Panc1 (cell line): ENCODE data around the gene RCL1. TPM values are rescaled to one million over a fixed set of nuclear protein-coding genes. Genes with fewer than 3 reads are reported as not detected.

Source experiments
- ATAC-seq: fragments of 200-7000 bp; cut with Tn5 transposase; 2 replicates; pipeline ENCODE4 v1.9.1; 2020; ENCODE audit warnings: mild to moderate bottlenecking, moderate library complexity
- BruUV-seq: library from RNA; stranded (reverse); fragments of 400-500 nt; replicated peaks from 2 replicates; lab custom pipeline; 2021; lab: Mats Ljungman, UMichigan
- CTCF ChIA-PET: fragments of 300-600 bp; sonication (Branson Sonifier 250); formaldehyde crosslinking; loops from one replicate; lab custom pipeline; 2022; ENCODE audit warnings: antibody characterized with exemption; lab: Charles Lee
- POLR2A ChIA-PET: fragments of 300-600 bp; sonication (Branson Sonifier 250); formaldehyde crosslinking; loops from one replicate; lab custom pipeline; 2022; ENCODE audit warnings: antibody characterized with exemption; lab: Charles Lee
- DNase-seq: peaks from one replicate; pipeline ENCODE4 v3.0.0-alpha.2; 2010; ENCODE audit warnings: low read depth, low spot score
- H3K27ac ChIP-seq: 2 replicates; pipeline ENCODE4 v1.5.1; 2011; ENCODE audit warnings: mild to moderate bottlenecking, low read length, inconsistent platforms
- H3K27me3 ChIP-seq: fragments of 200-500 bp; sonication (Bioruptor generic); 2 replicates; pipeline ENCODE4 v1.6.0; 2014; ENCODE audit warnings: low read length, inconsistent platforms; ENCODE audit not compliant: control insufficient read depth, insufficient read depth
- H3K36me3 ChIP-seq: fragments of 200-500 bp; sonication (Bioruptor generic); 2 replicates; pipeline ENCODE4 v1.5.1; 2014; ENCODE audit warnings: inconsistent platforms, mild to moderate bottlenecking, low read length, moderate library complexity; ENCODE audit not compliant: control insufficient read depth, insufficient read depth
- H3K4me1 ChIP-seq: 2 replicates; pipeline ENCODE4 v1.5.1; 2011; ENCODE audit warnings: inconsistent platforms, mild to moderate bottlenecking, low read length, moderate library complexity; ENCODE audit not compliant: control insufficient read depth, insufficient read depth
- H3K4me3 ChIP-seq, 2 experiments: 2 replicates each; pipeline ENCODE4 v1.5.1; 2011 to 2012; ENCODE audit warnings: low read depth in 2 of 2, low read length in 2 of 2, mild to moderate bottlenecking in 2 of 2, inconsistent platforms in 1 of 2, moderate library complexity in 1 of 2
- H3K9me3 ChIP-seq: fragments of 200-500 bp; sonication (Bioruptor generic); 2 replicates; pipeline ENCODE4 v1.5.1; 2014; ENCODE audit warnings: low read depth, mild to moderate bottlenecking, inconsistent platforms, low read length, moderate library complexity; ENCODE audit not compliant: control insufficient read depth, insufficient read depth
- POLR2AphosphoS5 ChIP-seq: IDR thresholded peaks from 2 replicates; pipeline ENCODE4 v1.6.1; 2012; ENCODE audit warnings: mild to moderate bottlenecking, low read depth, low read length, moderate library complexity
- SIN3A ChIP-seq: IDR thresholded peaks from 2 replicates; pipeline ENCODE4 v1.6.1; 2012; ENCODE audit warnings: low read depth, mild to moderate bottlenecking, low read length, moderate library complexity, borderline replicate concordance; ENCODE audit not compliant: insufficient read depth
- TCF7L2 ChIP-seq: IDR thresholded peaks from 2 replicates; pipeline ENCODE4 v1.6.1; 2011; ENCODE audit warnings: mild to moderate bottlenecking, low read depth, low read length, inconsistent platforms
- in situ Hi-C: cut with HindIII; loops from 2 replicates; pipeline ENCODE4 v1.10.0; 2016; ENCODE audit warnings: low sequenced_read_pairs, low pct_unique_long_range_greater_than_20kb
- intact Hi-C: fragments of 100-400 bp; cut with micrococcal nuclease; formaldehyde crosslinking; loops from one replicate; pipeline ENCODE4 v1.10.0; 2022; ENCODE audit not compliant: unreplicated experiment
- microRNA-seq: library from miRNA; unstranded; fragments of <30 nt; microRNA quantifications from one replicate; pipeline ENCODE4 v1.1.0, GENCODE V29; 2020; ENCODE audit not compliant: unreplicated experiment
- total RNA-seq: library from RNA; stranded (reverse); gene quantifications from one replicate; pipeline ENCODE4 v1.2.1, GENCODE V29; 2021; ENCODE audit not compliant: unreplicated experiment
- TF ChIP-seq, protein P1 (sequence below), 2 experiments: IDR thresholded peaks; 2 replicates each; pipeline ENCODE4 v1.6.1; 2011 to 2012; ENCODE audit warnings: low read depth in 2 of 2, control low read depth in 1 of 2, low read length in 1 of 2, mild to moderate bottlenecking in 1 of 2, moderate library complexity in 1 of 2; ENCODE audit not compliant: insufficient read depth in 1 of 2
- TF ChIP-seq, protein P2 (sequence below): fragments of 450-650 bp; IDR thresholded peaks from 2 replicates; pipeline ENCODE4 v1.5.1; 2017; ENCODE audit warnings: mild to moderate bottlenecking

RCL1 gene
- total RNA-seq, 1 experiment from 2014 or later, result 11.2 TPM

DNA sequence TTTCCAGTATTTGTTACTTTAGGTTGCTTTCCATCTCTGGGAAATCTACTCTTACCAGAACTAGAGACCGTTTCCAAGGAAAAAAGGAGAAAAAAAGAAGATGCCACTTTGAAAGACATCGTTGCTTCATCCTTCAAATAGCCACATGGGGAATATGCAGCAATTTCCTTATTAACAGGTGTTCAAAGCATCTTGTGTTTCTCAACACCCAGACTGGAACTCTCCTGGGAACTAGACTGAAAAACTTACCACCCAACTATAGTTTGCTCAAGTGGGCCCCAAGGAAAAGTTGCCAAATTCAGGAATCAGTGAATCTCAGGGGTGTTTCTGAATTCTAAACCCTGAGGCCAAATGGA lies 112.4 kb downstream of the RCL1 start:
- Histone ChIP-seq H3K4me1 (no peaks in the 10 kb centered on the region), H3K36me3 (no peaks in the 10 kb centered on the region), H3K4me3 (no peak overlapping the region), H3K27me3 (no peaks in the 10 kb centered on the region), H3K9me3 (no peaks in the 10 kb centered on the region), H3K27ac (no peak overlapping the region)
- ATAC-seq (no peak), DNase-seq (no peak)
- in situ Hi-C loops (no loop called here), intact Hi-C loops (no loop called here)
- no peak for TF ChIP-seq POLR2AphosphoS5
- TF ChIP-seq, protein P1, sequence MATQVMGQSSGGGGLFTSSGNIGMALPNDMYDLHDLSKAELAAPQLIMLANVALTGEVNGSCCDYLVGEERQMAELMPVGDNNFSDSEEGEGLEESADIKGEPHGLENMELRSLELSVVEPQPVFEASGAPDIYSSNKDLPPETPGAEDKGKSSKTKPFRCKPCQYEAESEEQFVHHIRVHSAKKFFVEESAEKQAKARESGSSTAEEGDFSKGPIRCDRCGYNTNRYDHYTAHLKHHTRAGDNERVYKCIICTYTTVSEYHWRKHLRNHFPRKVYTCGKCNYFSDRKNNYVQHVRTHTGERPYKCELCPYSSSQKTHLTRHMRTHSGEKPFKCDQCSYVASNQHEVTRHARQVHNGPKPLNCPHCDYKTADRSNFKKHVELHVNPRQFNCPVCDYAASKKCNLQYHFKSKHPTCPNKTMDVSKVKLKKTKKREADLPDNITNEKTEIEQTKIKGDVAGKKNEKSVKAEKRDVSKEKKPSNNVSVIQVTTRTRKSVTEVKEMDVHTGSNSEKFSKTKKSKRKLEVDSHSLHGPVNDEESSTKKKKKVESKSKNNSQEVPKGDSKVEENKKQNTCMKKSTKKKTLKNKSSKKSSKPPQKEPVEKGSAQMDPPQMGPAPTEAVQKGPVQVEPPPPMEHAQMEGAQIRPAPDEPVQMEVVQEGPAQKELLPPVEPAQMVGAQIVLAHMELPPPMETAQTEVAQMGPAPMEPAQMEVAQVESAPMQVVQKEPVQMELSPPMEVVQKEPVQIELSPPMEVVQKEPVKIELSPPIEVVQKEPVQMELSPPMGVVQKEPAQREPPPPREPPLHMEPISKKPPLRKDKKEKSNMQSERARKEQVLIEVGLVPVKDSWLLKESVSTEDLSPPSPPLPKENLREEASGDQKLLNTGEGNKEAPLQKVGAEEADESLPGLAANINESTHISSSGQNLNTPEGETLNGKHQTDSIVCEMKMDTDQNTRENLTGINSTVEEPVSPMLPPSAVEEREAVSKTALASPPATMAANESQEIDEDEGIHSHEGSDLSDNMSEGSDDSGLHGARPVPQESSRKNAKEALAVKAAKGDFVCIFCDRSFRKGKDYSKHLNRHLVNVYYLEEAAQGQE (IDR thresholded peaks at IDR 0.05; ENCODE audit: insufficient read depth in 1 of 2, low read depth in 2 of 2, low read length in 1 of 2), result no peak
- TF ChIP-seq, protein P2, sequence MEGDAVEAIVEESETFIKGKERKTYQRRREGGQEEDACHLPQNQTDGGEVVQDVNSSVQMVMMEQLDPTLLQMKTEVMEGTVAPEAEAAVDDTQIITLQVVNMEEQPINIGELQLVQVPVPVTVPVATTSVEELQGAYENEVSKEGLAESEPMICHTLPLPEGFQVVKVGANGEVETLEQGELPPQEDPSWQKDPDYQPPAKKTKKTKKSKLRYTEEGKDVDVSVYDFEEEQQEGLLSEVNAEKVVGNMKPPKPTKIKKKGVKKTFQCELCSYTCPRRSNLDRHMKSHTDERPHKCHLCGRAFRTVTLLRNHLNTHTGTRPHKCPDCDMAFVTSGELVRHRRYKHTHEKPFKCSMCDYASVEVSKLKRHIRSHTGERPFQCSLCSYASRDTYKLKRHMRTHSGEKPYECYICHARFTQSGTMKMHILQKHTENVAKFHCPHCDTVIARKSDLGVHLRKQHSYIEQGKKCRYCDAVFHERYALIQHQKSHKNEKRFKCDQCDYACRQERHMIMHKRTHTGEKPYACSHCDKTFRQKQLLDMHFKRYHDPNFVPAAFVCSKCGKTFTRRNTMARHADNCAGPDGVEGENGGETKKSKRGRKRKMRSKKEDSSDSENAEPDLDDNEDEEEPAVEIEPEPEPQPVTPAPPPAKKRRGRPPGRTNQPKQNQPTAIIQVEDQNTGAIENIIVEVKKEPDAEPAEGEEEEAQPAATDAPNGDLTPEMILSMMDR, result no peak
- no peak for TF ChIP-seq SIN3A
- no peak for TF ChIP-seq TCF7L2
- ChIA-PET CTCF (no interaction called here), POLR2A (no interaction called here)
- BruUV-seq, result no TSS peak

Small RNAs within 50 kb of the gene (microRNA-seq; reads per million reads assigned to microRNA genes)
- 8.3 reads per million, percentile 25 among the genes with 10 or more reads in this experiment for gene MIR101-2

Other genes with a start within 250 kb of the RCL1 start
- gene PLPP6, start 130.7 kb upstream of the RCL1 start, total RNA-seq, result 1.8 TPM
- gene SPATA6L, start 126.5 kb upstream of the RCL1 start, total RNA-seq, result 0.13 TPM
- 3.0 TPM for gene CDC37L1, start 113.4 kb upstream of the RCL1 start, total RNA-seq
- gene AK3, start 51.7 kb upstream of the RCL1 start, total RNA-seq, result 15.9 TPM
- 2.3 TPM for gene JAK2, start 192.3 kb downstream of the RCL1 start, total RNA-seq